HepG2 (cell line): ENCODE measurements around the gene SNRPF. TPM values are rescaled to one million over a fixed set of nuclear protein-coding genes. Genes with fewer than 3 reads are reported as not detected.
A peak's percentile ranks its signal among the peaks of the same experiment; 100 is the strongest.

Source experiments
- ADNP ChIP-seq: sonication (generic); formaldehyde crosslinking; IDR thresholded peaks from 2 replicates; pipeline ENCODE4 v1.4.0; 2020; ENCODE audit warnings: missing genetic modification reagents
- AGO2 ChIP-seq: fragments of 200-400 bp; formaldehyde crosslinking; optimal IDR thresholded peaks from 2 replicates; pipeline ENCODE3; 2017; ENCODE audit warnings: mild to moderate bottlenecking, low read depth, low read length, moderate library complexity
- CBX1 ChIP-seq: IDR thresholded peaks from one replicate; pipeline ENCODE4 v1.6.1; 2016; ENCODE audit warnings: antibody characterized with exemption, low read depth
- CENPX ChIP-seq: sonication (generic); formaldehyde crosslinking; IDR thresholded peaks from 2 replicates; pipeline ENCODE4 v1.9.0; 2021; ENCODE audit warnings: mild to moderate bottlenecking, missing genetic modification reagents, moderate library complexity
- CREBL2 ChIP-seq: sonication (generic); formaldehyde crosslinking; IDR thresholded peaks from 2 replicates; pipeline ENCODE4 v1.8.1; 2023; ENCODE audit warnings: missing genetic modification reagents, mild to moderate bottlenecking, borderline replicate concordance
- GATAD2A ChIP-seq: IDR thresholded peaks from 2 replicates; pipeline ENCODE4 v1.6.1; 2016
- KDM1A ChIP-seq: IDR thresholded peaks from 2 replicates; pipeline ENCODE4 v1.6.1; 2016; ENCODE audit warnings: missing compliant biosample characterization
- LCORL ChIP-seq, 2 experiments: fragments of 450-650 bp in 1 of 2; sonication (generic) in 1 of 2; formaldehyde crosslinking in 1 of 2; IDR thresholded peaks; 2 replicates each; pipeline versions ENCODE4 v1.5.0 to v1.6.1; 2017 to 2020; ENCODE audit warnings: antibody characterized with exemption in 1 of 2, missing genetic modification reagents in 1 of 2
- PHF5A ChIP-seq: IDR thresholded peaks from one replicate; pipeline ENCODE4 v1.6.1; 2018; ENCODE audit warnings: low read depth, missing genetic modification reagents; ENCODE audit not compliant: unreplicated experiment
- SALL1 ChIP-seq: sonication (generic); formaldehyde crosslinking; IDR thresholded peaks from 2 replicates; pipeline ENCODE4 v1.8.0; 2022; ENCODE audit warnings: mild to moderate bottlenecking, missing genetic modification reagents
- ZNF24 ChIP-seq: fragments of 450-650 bp; IDR thresholded peaks from 2 replicates; pipeline ENCODE4 v1.6.1; 2017; ENCODE audit warnings: antibody characterized with exemption, mild to moderate bottlenecking
- ZNF34 ChIP-seq: sonication (generic); formaldehyde crosslinking; IDR thresholded peaks from 2 replicates; pipeline ENCODE4 v1.4.0; 2020; ENCODE audit warnings: mild to moderate bottlenecking, missing genetic modification reagents, borderline replicate concordance
- ZNF354B ChIP-seq: sonication (generic); formaldehyde crosslinking; IDR thresholded peaks from 2 replicates; pipeline ENCODE4 v1.8.0; 2022; ENCODE audit warnings: mild to moderate bottlenecking, missing genetic modification reagents
- ZNF432 ChIP-seq: sonication (generic); formaldehyde crosslinking; IDR thresholded peaks from 2 replicates; pipeline ENCODE4 v1.5.0; 2020; ENCODE audit warnings: missing genetic modification reagents, mild to moderate bottlenecking, borderline replicate concordance
- ZNF557 ChIP-seq: sonication (generic); formaldehyde crosslinking; IDR thresholded peaks from 2 replicates; pipeline ENCODE4 v1.4.0; 2020; ENCODE audit warnings: missing genetic modification reagents
- ZNF83 ChIP-seq: sonication (generic); formaldehyde crosslinking; IDR thresholded peaks from 2 replicates; pipeline ENCODE4 v1.4.0; 2020; ENCODE audit warnings: missing genetic modification reagents, mild to moderate bottlenecking, borderline replicate concordance
- ZNF841 ChIP-seq: sonication (generic); formaldehyde crosslinking; IDR thresholded peaks from 2 replicates; pipeline ENCODE4 v1.8.1; 2023; ENCODE audit warnings: missing genetic modification reagents, borderline replicate concordance
- polyA plus RNA-seq, 8 experiments: library from polyadenylated mRNA; depleted of rRNA in 3 of 8; stranded (reverse) in 7 of 8; unstranded in 1 of 8; fragments of >200 nt; fragmentation: Illumina TruSeq in 4 of 8; extraction: Trizol in 4 of 8; gene quantifications; 2 replicates each; pipeline versions ENCODE4 v1.2.1 to v1.2.3, GENCODE V29; 2011 to 2016; ENCODE audit warnings: low read depth in 4 of 8, missing spikeins in 1 of 8, mixed read lengths in 1 of 8; ENCODE audit not compliant: insufficient read depth in 1 of 8
- total RNA-seq, 5 experiments: library from RNA; depleted of rRNA; stranded (reverse); fragments of >200 nt; fragmentation: Illumina TruSeq; extraction: Trizol; gene quantifications; 2 replicates each; pipeline ENCODE4 v1.2.3, GENCODE V29; 2016; ENCODE audit warnings: low read depth in 1 of 5
- TF ChIP-seq, protein P1 (sequence below): sonication (generic); formaldehyde crosslinking; IDR thresholded peaks from one replicate; pipeline ENCODE4 v1.5.1; 2020; ENCODE audit warnings: mild to moderate bottlenecking, missing genetic modification reagents; ENCODE audit errors: not compliant biosample characterization
- TF ChIP-seq, protein P2 (sequence below): sonication (generic); formaldehyde crosslinking; IDR thresholded peaks from 2 replicates; pipeline ENCODE4 v1.5.0; 2020; ENCODE audit warnings: mild to moderate bottlenecking, missing genetic modification reagents

Gene SNRPF
- total and polyA plus RNA-seq, 2 of the 13 experiments (the other 11 are each of a cell fraction or from before 2014, with no cell fraction given): 31.7 to 77.2 TPM

- TF ChIP-seq, protein P1, sequence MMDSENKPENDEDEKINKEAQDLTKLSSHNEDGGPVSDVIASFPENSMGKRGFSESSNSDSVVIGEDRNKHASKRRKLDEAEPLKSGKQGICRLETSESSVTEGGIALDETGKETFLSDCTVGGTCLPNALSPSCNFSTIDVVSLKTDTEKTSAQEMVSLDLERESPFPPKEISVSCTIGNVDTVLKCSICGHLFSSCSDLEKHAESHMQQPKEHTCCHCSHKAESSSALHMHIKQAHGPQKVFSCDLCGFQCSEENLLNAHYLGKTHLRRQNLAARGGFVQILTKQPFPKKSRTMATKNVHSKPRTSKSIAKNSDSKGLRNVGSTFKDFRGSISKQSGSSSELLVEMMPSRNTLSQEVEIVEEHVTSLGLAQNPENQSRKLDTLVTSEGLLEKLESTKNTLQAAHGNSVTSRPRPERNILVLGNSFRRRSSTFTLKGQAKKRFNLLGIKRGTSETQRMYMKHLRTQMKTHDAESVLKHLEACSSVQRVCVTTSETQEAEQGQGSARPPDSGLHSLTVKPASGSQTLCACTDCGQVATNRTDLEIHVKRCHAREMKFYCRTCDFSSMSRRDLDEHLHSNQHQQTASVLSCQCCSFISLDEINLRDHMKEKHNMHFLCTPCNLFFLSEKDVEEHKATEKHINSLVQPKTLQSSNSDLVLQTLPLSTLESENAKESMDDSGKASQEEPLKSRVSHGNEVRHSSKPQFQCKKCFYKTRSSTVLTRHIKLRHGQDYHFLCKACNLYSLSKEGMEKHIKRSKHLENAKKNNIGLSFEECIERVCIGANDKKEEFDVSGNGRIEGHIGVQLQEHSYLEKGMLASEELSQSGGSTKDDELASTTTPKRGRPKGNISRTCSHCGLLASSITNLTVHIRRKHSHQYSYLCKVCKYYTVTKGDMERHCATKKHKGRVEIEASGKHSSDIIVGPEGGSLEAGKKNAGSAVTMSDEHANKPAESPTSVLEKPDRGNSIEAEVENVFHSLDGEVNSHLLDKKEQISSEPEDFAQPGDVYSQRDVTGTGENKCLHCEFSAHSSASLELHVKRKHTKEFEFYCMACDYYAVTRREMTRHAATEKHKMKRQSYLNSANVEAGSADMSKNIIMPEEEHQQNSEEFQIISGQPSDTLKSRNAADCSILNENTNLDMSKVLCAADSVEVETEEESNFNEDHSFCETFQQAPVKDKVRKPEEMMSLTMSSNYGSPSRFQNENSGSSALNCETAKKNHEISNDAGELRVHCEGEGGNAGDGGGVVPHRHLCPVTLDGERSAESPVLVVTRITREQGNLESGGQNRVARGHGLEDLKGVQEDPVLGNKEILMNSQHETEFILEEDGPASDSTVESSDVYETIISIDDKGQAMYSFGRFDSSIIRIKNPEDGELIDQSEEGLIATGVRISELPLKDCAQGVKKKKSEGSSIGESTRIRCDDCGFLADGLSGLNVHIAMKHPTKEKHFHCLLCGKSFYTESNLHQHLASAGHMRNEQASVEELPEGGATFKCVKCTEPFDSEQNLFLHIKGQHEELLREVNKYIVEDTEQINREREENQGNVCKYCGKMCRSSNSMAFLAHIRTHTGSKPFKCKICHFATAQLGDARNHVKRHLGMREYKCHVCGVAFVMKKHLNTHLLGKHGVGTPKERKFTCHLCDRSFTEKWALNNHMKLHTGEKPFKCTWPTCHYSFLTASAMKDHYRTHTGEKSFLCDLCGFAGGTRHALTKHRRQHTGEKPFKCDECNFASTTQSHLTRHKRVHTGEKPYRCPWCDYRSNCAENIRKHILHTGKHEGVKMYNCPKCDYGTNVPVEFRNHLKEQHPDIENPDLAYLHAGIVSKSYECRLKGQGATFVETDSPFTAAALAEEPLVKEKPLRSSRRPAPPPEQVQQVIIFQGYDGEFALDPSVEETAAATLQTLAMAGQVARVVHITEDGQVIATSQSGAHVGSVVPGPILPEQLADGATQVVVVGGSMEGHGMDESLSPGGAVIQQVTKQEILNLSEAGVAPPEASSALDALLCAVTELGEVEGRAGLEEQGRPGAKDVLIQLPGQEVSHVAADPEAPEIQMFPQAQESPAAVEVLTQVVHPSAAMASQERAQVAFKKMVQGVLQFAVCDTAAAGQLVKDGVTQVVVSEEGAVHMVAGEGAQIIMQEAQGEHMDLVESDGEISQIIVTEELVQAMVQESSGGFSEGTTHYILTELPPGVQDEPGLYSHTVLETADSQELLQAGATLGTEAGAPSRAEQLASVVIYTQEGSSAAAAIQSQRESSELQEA (CRISPR knock-in tag): peak; percentile 27
- no peak for TF ChIP-seq KDM1A (CRISPR knock-in tag)
- no peak for TF ChIP-seq ZNF24
- TF ChIP-seq ZNF432 (CRISPR knock-in tag): no peak
- TF ChIP-seq, protein P2, sequence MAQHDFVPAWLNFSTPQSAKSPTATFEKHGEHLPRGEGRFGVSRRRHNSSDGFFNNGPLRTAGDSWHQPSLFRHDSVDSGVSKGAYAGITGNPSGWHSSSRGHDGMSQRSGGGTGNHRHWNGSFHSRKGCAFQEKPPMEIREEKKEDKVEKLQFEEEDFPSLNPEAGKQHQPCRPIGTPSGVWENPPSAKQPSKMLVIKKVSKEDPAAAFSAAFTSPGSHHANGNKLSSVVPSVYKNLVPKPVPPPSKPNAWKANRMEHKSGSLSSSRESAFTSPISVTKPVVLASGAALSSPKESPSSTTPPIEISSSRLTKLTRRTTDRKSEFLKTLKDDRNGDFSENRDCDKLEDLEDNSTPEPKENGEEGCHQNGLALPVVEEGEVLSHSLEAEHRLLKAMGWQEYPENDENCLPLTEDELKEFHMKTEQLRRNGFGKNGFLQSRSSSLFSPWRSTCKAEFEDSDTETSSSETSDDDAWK (CRISPR knock-in tag): no peak
- TF ChIP-seq ADNP (CRISPR knock-in tag): no peak
- no peak for TF ChIP-seq ZNF83 (CRISPR knock-in tag)
- no peak for TF ChIP-seq CREBL2 (CRISPR knock-in tag)
- TF ChIP-seq LCORL (IDR thresholded peaks at IDR 0.05): no peak
- TF ChIP-seq LCORL (CRISPR knock-in tag; IDR thresholded peaks at IDR 0.05): peak; percentile 58
- TF ChIP-seq ZNF557: 0 out of 2 replicates have a peak, but pooled peaks have one; percentile 52
- no peak for TF ChIP-seq CENPX (CRISPR knock-in tag)
- peak; percentile 40; the same call in 1 of the 2 replicates for TF ChIP-seq GATAD2A (CRISPR knock-in tag)
- TF ChIP-seq ZNF841 (CRISPR knock-in tag): no peak
- TF ChIP-seq PHF5A (CRISPR knock-in tag): no peak
- no peak for TF ChIP-seq CBX1
- no peak for TF ChIP-seq AGO2
- peak; percentile 91 for TF ChIP-seq SALL1 (CRISPR knock-in tag)
- TF ChIP-seq ZNF34 (CRISPR knock-in tag): peak; percentile 89; the same call in 1 of the 2 replicates
- TF ChIP-seq ZNF354B: no peak
Observed at GRCh38 chr12:95858451-95859343, at the start of gene SNRPF (continued).
